Lower leg skin (tissue), 4 donors: ENCODE data around the gene TRUB1. TPM values are rescaled to one million over a fixed set of nuclear protein-coding genes. Genes with fewer than 3 reads are reported as not detected.

ENCODE experiments used
- DNase-seq, 2 donors: peaks; one replicate each; pipeline ENCODE4 v3.0.0-alpha.2; 2019; ENCODE audit warnings: low spot score in 2 of 2
- H3K4me3 ChIP-seq: fragments of 200-600 bp; sonication (generic); 2 replicates; pipeline ENCODE4 v1.5.1; 2017; ENCODE audit warnings: mild to moderate bottlenecking, low read depth; ENCODE audit not compliant: poor library complexity, severe bottlenecking
- POLR2A ChIP-seq, 2 donors: fragments of 450-650 bp; IDR thresholded peaks; one replicate each; pipeline ENCODE4 v1.6.1; 2016 to 2017; ENCODE audit warnings: antibody characterized with exemption in 2 of 2, mild to moderate bottlenecking in 1 of 2, moderate library complexity in 1 of 2
- WGBS, 2 donors: methylation state at CpG; one replicate each; pipeline ENCODE4 v1.1.5; 2018; 5-methylcytosine and 5-hydroxymethylcytosine counted together
- intact Hi-C: fragments of 100-400 bp; cut with DNase I; formaldehyde crosslinking; loops from one replicate; pipeline ENCODE4 v1.15.0; 2023; ENCODE audit warnings: low total_unique reads
- total RNA-seq, 4 donors: library from RNA; depleted of rRNA; stranded (reverse); fragments of >200 nt; gene quantifications; one replicate each; pipeline ENCODE4 v1.1.0, GENCODE V29; 2016
- TF ChIP-seq, protein P1 (sequence below), 3 donors: fragments of 450-650 bp; IDR thresholded peaks; one replicate each; pipeline ENCODE4 v1.5.1; 2016; ENCODE audit warnings: antibody characterized with exemption in 3 of 3, mild to moderate bottlenecking in 3 of 3, moderate library complexity in 2 of 3

The TRUB1 gene
- total RNA-seq, 4 donors from 2014 or later: 8.5 to 21.2 (median 13.3) TPM

DNA sequence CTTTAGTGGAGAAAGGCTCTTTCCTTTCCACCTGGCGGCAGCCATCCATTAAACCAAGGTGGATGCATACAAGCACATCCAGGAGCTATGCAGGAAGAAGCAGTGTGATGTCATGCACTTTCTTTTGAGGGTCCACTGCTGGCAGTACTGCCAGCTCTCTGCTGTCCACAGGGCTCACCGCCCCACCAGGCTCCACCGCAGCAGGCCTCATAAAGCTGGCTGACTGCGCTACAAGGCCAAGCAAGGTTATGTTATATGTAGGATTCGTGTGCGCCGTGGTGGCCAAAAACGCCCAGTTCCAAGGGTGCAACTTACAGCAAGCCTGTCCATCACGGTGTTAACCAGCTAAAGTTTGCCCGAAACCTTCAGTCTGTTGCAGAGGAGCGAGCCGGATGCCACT lies 37.3 kb upstream of the TRUB1 start:
- no peak for TF ChIP-seq POLR2A (IDR thresholded peaks at IDR 0.05)
- TF ChIP-seq, protein P1, sequence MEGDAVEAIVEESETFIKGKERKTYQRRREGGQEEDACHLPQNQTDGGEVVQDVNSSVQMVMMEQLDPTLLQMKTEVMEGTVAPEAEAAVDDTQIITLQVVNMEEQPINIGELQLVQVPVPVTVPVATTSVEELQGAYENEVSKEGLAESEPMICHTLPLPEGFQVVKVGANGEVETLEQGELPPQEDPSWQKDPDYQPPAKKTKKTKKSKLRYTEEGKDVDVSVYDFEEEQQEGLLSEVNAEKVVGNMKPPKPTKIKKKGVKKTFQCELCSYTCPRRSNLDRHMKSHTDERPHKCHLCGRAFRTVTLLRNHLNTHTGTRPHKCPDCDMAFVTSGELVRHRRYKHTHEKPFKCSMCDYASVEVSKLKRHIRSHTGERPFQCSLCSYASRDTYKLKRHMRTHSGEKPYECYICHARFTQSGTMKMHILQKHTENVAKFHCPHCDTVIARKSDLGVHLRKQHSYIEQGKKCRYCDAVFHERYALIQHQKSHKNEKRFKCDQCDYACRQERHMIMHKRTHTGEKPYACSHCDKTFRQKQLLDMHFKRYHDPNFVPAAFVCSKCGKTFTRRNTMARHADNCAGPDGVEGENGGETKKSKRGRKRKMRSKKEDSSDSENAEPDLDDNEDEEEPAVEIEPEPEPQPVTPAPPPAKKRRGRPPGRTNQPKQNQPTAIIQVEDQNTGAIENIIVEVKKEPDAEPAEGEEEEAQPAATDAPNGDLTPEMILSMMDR (IDR thresholded peaks at IDR 0.05): no peak
- no peak overlapping the region for H3K4me3 ChIP-seq
- DNase-seq: no peak
- WGBS, 2 donors: 93 to 95% methylated on average over 12 of the region's 12 CpGs
- intact Hi-C loops: no loop called here

DNA sequence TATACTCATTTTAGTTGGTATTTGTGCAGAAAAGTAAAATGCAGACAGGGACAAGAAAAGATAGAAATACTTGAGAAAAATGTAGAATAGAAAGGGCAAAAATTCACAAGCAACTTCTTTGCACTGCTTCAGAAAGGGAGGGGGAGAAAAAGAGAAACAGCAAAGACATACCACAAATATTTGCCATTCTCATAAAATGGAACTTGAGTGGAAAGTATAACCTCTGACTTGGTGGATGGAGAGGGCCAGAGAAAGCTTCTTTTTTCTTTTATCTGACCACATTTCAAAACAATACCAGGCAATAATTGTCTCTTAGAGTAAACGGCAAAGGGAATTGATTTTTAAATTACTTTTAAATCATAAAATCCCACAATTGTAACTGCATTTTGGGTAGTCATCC lies 35.8 kb upstream of the TRUB1 start:
- 51 to 70% methylated on average over 1 of the region's 1 CpG for WGBS, 2 donors
- intact Hi-C loops: no loop called here

GRCh38 chr10:114905450-114905849 lies 32.5 kb upstream of the TRUB1 start:
- intact Hi-C loops: no loop called here
- DNase-seq: no peak
- no peak overlapping the region for H3K4me3 ChIP-seq
- TF ChIP-seq POLR2A (IDR thresholded peaks at IDR 0.05): no peak
- TF ChIP-seq, protein P1 (IDR thresholded peaks at IDR 0.05): no peak

More for the DNA sequence above, 35.8 kb upstream of the TRUB1 start:
- no peak overlapping the region for H3K4me3 ChIP-seq
- no peak for DNase-seq
- TF ChIP-seq POLR2A (IDR thresholded peaks at IDR 0.05): no peak
- TF ChIP-seq, protein P1 (IDR thresholded peaks at IDR 0.05): no peak

DNA sequence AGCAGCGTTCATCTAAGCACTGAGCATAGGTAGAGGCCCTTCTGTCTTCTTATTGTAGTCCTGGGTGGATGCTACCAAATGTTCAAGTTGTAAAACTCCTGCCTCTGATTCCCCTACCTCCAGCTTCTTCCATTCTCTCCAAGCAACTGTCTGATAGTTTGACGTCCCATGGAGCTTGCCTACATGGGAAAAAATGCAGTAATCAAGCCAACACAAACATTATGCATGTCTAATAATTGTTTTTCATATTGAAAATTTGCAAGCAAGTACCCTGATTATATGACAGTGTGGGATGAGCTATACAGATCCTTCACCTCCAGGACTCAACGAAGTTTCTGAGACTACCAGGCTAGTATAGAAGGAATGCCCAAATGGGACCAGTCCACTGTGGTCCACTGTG lies 31.0 kb upstream of the TRUB1 start:
- 68 to 69% methylated on average over 3 of the region's 3 CpGs for WGBS, 2 donors
- TF ChIP-seq POLR2A (IDR thresholded peaks at IDR 0.05): no peak
- TF ChIP-seq, protein P1 (IDR thresholded peaks at IDR 0.05): no peak
- no peak for DNase-seq
- no peak overlapping the region for H3K4me3 ChIP-seq
- intact Hi-C loops: no loop called here

DNA sequence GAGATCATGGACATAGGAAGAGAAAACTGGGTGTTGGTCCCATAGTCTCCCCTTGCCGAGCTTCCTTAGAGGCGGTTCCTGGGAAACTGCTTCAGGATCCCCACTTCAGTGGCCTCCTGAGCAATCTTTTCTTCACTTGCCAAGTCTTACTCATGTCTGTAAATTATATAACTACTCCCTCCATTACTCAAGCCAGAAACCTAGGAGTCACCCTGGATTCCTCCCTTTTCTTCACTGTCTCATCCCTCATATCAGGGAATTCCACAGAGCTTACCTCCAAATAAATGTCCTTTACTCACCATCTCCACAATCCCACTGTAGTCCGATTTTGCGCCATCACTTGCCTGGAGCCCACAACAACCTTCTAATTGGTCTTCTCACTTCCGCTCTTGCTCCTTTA lies 29.1 kb upstream of the TRUB1 start:
- no peak overlapping the region for H3K4me3 ChIP-seq
- no peak for DNase-seq
- 88 to 90% methylated on average over 5 of the region's 5 CpGs for WGBS, 2 donors
- TF ChIP-seq POLR2A (IDR thresholded peaks at IDR 0.05): no peak
- TF ChIP-seq, protein P1 (IDR thresholded peaks at IDR 0.05): no peak
- intact Hi-C loops: no loop called here

GRCh38 chr10:114911052-114911711 lies 26.8 kb upstream of the TRUB1 start:
- WGBS, 2 donors: 75 to 82% methylated on average over 4 of the region's 4 CpGs

More at GRCh38 chr10:114911052-114911711, 26.8 kb upstream of the TRUB1 start:
- intact Hi-C loops: no loop called here
- no peak for TF ChIP-seq POLR2A (IDR thresholded peaks at IDR 0.05)
- TF ChIP-seq, protein P1 (IDR thresholded peaks at IDR 0.05): no peak
- H3K4me3 ChIP-seq: no peak overlapping the region
- DNase-seq: no peak
